HUES48 (cell line): Measurements from ENCODE around the gene NRN1L.
"Not testable (repeated sequence)": the region's sequence is repeated elsewhere in the genome, so short reads cannot be mapped to it uniquely, and the experiment has no call there.

ENCODE experiments used
- H3K27ac ChIP-seq: one replicate; pipeline ENCODE4 v1.7.0; 2013; ENCODE audit warnings: low read depth, low read length, inconsistent platforms
- H3K27me3 ChIP-seq: 2 replicates; pipeline ENCODE4 v1.6.1; 2013; ENCODE audit warnings: mild to moderate bottlenecking, low read length; ENCODE audit not compliant: control insufficient read depth, insufficient read depth
- H3K36me3 ChIP-seq: 2 replicates; pipeline ENCODE4 v1.6.1; 2013; ENCODE audit warnings: low read length; ENCODE audit not compliant: control insufficient read depth, insufficient read depth
- H3K4me1 ChIP-seq: 2 replicates; pipeline ENCODE4 v1.6.1; 2013; ENCODE audit warnings: mild to moderate bottlenecking, low read length; ENCODE audit not compliant: control insufficient read depth, insufficient read depth
- H3K4me3 ChIP-seq: 2 replicates; pipeline ENCODE4 v1.5.1; 2013; ENCODE audit warnings: mild to moderate bottlenecking, low read depth, low read length
- H3K9ac ChIP-seq: 2 replicates; pipeline ENCODE4 v1.6.1; 2013; ENCODE audit warnings: mild to moderate bottlenecking, low read depth, low read length, moderate library complexity
- H3K9me3 ChIP-seq: 2 replicates; pipeline ENCODE4 v1.6.1; 2013; ENCODE audit warnings: low read length; ENCODE audit not compliant: control insufficient read depth, insufficient read depth

NRN1L gene

DNA sequence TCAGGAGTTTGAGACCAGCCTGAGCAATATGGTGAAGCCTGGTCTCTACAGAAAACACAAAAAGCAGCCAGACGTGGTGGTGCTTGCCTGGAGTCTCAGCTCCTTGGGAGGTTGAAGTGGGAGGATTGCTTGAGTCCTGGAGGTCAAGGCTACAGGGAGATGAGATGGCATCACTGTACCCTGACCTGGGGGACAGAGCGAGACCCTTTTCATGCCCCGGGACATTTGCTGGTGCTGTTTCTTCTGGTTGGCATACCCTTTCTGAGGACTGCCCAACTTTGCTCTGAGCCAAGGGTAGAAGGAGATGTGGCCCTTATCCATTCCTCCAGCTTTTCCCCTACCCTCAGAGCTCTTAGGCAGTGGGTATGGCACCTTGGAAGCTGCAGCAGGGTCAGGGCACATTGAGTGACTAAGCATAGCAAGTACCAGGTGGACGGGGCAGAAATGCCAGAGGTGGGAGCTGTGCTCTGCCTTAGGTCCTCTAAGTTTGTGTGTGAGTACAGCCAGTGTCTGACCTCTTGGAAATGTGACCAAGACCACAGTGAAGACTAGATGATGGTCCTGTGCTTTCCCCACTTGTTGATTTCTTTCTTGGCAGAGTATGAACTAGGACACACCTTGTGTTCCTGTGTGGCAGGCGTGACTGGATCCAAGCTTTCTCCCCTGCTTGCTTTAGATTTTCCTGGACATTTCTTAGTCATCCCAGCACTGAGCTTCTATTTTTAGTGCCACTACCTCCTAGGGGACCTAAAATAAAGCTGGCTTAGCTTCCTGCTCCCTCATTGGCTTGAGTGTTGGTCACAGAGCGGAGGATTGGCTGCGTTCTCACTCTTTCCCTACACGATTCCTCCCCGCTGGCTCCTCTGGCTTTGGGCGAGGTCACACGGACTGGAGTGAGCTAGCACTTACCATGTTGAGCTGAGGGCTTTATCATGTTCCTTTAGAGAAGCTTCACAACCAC is 21.8 kb upstream of the NRN1L start:
- H3K9ac ChIP-seq: no peak overlapping the region
- peaks cover 7% of the 10 kb centered on the region for H3K4me1 ChIP-seq
- H3K4me3 ChIP-seq: no peak overlapping the region
- H3K9me3 ChIP-seq: no peaks in the 10 kb centered on the region
- H3K27me3 ChIP-seq: no peaks in the 10 kb centered on the region
- H3K36me3 ChIP-seq: peaks cover 54% of the 10 kb centered on the region
- H3K27ac ChIP-seq: no peak overlapping the region

DNA sequence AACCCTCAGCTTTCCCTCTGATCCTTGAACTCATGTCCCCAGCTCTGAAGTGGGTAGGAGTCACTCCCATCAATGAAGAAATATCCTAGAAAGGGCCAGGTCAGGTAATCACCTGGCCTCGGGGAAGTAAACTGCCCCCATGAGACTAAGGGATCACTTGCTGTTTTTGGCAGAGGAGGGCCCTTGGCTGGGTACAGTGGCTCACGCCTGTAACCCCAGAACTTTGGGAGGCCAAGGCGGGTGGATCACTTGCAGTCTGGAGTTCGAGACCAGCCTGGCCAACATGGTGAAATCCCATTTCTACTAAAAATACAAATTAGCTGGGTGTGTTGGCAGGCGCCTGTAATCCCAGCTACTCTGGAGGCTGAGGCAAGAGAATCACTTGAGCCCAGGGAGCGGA is 20.6 kb upstream of the NRN1L start:
- H3K27ac ChIP-seq, H3K9ac ChIP-seq: not testable (repeated sequence)
- peaks cover 64% of the 10 kb centered on the region for H3K36me3 ChIP-seq

DNA sequence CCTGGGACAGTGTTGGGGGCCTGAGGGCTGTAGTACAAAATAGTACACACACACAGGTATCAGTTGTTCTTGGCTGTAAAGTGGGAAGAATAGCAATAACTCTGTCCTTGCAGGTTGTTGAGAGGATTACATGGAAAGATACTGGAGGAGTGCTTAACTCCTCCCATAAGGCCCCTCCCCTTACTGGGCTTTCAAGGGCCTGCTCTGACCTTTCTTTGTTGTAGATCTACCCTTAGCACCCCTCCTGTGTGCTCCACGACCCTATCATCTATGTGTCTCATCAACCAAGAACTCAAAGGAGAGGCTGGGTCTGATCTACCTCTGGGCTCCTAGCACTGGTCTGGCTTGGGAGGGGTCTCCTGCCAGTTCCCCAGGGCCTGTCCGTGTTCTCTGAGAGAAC is 20.1 kb upstream of the NRN1L start:
- no peak overlapping the region for H3K4me3 ChIP-seq
- no peaks in the 10 kb centered on the region for H3K9me3 ChIP-seq
- no peak overlapping the region for H3K27ac ChIP-seq
- no peaks in the 10 kb centered on the region for H3K27me3 ChIP-seq
- H3K9ac ChIP-seq: no peak overlapping the region
- H3K36me3 ChIP-seq: peaks cover 68% of the 10 kb centered on the region
- H3K4me1 ChIP-seq: no peaks in the 10 kb centered on the region

More for the DNA sequence above, 20.6 kb upstream of the NRN1L start:
- H3K9me3 ChIP-seq, H3K27me3 ChIP-seq, H3K4me1 ChIP-seq, H3K4me3 ChIP-seq: not testable (repeated sequence)

DNA sequence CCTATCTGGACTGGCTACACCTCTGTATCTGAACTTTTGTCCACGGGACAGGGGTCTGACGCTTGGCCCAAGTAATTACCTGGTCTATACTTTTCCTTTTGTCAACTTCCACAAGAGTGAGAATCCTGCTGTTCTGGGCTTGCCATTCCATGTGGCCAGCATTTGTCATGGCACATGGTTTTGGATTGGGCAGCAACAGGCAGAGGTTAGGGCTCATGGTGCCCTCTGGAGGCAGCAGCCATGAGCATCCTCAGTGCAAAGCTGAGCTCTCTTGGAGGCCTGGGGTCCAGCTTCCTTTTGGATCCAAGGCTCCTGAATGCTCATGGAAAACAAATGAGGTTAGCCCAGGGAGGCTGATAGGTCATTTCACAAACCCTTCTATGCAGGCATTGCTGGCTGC is 19.4 kb upstream of the NRN1L start:
- no peaks in the 10 kb centered on the region for H3K27me3 ChIP-seq
- no peaks in the 10 kb centered on the region for H3K9me3 ChIP-seq
- no peak overlapping the region for H3K4me3 ChIP-seq
- no peak overlapping the region for H3K27ac ChIP-seq
- H3K9ac ChIP-seq: no peak overlapping the region
- no peaks in the 10 kb centered on the region for H3K4me1 ChIP-seq
- peaks cover 72% of the 10 kb centered on the region for H3K36me3 ChIP-seq

DNA sequence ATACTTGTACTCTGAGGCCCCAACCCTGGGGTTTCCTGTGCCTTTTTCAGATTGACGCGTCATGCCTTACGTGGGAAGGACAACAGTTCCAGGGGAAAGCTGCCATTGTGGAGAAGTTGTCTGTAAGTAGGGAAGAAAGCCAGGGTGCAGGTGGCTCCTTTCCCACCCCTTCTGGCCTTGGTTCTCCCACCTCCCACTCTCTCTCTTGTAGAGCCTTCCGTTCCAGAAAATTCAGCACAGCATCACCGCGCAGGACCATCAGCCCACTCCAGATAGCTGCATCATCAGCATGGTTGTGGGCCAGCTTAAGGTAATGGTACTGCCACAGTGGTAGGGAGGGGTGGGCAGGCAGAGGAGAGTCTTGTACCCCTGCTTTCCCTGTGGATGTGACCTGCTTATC is 16.4 kb upstream of the NRN1L start:
- H3K4me3 ChIP-seq: no peak overlapping the region
- H3K36me3 ChIP-seq: peaks cover 68% of the 10 kb centered on the region
- H3K27ac ChIP-seq: no peak overlapping the region

DNA sequence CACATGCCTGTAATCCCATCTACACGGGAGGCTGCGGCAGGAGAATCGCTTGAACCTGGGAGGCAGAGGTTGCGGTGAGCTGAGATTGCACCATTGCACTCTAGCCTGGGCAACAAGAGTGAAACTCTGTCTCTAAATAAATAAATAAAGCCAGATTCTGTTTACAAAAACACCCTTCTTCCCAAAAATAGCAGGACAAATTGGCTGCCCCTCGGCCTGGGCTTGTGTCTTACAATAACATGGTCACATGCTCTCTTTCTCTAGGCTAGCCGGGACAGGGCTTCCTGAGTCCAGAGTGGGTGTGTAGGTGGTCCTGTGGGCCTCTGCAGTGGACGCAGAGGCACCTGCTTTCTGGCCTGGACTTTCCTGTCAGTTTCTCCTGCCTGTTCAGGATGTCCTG is 15.0 kb upstream of the NRN1L start:
- Histone ChIP-seq H3K4me1 (peaks cover 2% of the 10 kb centered on the region; the same call in 1 of the 2 replicates), H3K27me3 (no peaks in the 10 kb centered on the region), H3K36me3 (peaks cover 68% of the 10 kb centered on the region), H3K9ac (no peak overlapping the region), H3K27ac (no peak overlapping the region), H3K4me3 (no peak overlapping the region), H3K9me3 (no peaks in the 10 kb centered on the region)

More for the DNA sequence above, 16.4 kb upstream of the NRN1L start:
- H3K27me3 ChIP-seq: no peaks in the 10 kb centered on the region
- H3K9ac ChIP-seq: no peak overlapping the region
- H3K9me3 ChIP-seq: no peaks in the 10 kb centered on the region
- H3K4me1 ChIP-seq: no peaks in the 10 kb centered on the region; the same call in 1 of the 2 replicates

DNA sequence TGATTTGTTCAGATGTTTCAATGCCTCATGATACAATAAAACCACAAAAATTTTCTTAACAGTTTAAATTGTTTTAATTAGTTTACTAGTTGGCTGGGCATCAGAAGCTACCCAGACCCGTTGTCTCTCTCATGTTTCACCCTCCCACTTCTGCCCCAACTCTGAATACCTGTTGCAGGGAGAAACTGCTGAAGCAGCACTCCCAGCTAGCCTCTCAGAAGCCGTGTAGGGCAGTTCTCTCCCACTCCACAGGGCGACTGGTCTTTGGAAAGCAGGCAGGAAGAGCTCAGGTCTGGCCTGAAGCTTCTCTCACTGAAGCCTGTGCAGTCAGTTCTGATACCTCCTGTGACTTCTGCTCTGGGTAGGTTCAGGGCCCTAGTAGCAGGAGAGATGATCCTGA is 13.4 kb upstream of the NRN1L start:
- no peak overlapping the region for H3K9ac ChIP-seq
- H3K27ac ChIP-seq: no peak overlapping the region
- no peaks in the 10 kb centered on the region for H3K27me3 ChIP-seq
- no peak overlapping the region for H3K4me3 ChIP-seq
- H3K36me3 ChIP-seq: peaks cover 63% of the 10 kb centered on the region
- no peaks in the 10 kb centered on the region for H3K9me3 ChIP-seq
- H3K4me1 ChIP-seq: peaks cover 2% of the 10 kb centered on the region; the same call in 1 of the 2 replicates

DNA sequence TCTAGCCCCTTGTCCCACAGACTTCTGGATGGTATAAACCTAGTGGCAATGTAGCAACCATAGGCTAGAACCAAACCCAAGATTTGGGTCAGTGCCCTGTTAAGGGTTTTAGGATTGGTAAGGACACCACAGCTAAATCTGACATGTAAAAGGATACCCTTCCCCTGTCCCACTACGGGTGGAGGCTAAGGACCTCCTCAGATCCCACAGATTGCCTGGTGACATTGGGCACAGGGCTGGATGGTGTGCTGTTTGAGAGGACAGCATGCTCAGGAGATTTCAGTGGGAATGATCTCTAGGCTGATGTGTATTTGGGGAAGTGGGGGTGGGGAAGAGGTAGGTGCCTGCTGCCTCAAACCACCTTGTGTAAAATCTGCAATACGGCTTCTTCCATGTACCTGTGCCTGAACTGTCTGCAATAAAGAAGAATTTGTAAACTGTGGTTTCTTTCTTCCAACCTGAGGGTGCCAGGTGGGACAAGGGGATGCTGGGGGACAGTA is 12.5 kb upstream of the NRN1L start:
- H3K27me3 ChIP-seq: no peaks in the 10 kb centered on the region
- peaks cover 64% of the 10 kb centered on the region for H3K36me3 ChIP-seq
- peak overlapping the region; percentile 95 for H3K4me3 ChIP-seq
- peak overlapping the region; percentile 32 for H3K27ac ChIP-seq
- no peaks in the 10 kb centered on the region for H3K9me3 ChIP-seq
- H3K9ac ChIP-seq: peak overlapping the region; percentile 45; the same call in 1 of the 2 replicates
- peaks cover 2% of the 10 kb centered on the region; the same call in 1 of the 2 replicates for H3K4me1 ChIP-seq

DNA sequence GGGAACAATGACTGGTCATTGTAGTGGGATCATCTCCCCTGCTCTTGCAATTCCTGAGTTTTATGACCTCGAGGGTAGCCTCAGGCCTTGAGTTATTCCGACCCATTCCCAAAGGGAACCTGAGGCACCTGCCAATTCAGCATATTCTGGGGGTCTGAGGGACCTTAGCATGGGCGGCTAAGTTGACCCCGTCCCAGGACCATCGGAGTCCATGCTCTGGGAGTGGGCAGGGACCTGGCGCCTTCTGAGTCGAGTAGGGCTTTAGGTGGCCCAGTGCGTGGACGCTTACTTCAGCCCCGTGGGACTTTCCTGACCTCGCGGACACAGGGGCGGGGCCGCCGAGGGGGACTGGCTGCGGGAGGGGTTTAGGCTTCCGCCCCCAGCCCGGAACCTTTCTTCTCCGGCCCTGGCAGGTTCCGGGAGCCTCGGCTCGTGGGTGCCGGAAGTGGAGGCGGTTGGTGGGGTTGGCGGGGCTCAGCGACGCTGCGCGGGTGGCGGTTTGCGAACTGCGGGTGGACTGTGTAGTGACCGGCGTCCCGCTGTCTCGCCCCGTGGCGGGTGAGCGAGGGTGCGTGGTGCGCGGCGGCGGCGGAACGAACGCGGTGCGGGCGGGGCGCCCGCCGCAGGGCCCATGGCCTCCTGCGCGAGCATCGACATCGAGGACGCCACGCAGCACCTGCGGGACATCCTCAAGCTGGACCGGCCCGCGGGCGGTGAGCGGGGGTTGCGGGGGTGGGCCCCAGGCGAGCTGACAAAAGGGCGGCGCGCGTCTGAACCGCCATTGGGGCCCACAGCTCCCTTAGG is 11.9 kb upstream of the NRN1L start, which contains the start of gene EDC4:
Gene EDC4 (plus strand): TSS at position 422 of the 804 bp plus-strand sequence. CDS start 210 bp downstream, at position 632.
- Histone ChIP-seq H3K27me3 (no peaks in the 10 kb centered on the region), H3K4me3 (peak within 1 kb of the TSS; percentile 95), H3K9me3 (no peaks in the 10 kb centered on the region), H3K9ac (peak within 1 kb of the TSS; percentile 84), H3K27ac (peak within 1 kb of the TSS; percentile 64), H3K4me1 (peaks cover 2% of the 10 kb centered on the region; the same call in 1 of the 2 replicates), H3K36me3 (peaks cover 64% of the 10 kb centered on the region)

DNA sequence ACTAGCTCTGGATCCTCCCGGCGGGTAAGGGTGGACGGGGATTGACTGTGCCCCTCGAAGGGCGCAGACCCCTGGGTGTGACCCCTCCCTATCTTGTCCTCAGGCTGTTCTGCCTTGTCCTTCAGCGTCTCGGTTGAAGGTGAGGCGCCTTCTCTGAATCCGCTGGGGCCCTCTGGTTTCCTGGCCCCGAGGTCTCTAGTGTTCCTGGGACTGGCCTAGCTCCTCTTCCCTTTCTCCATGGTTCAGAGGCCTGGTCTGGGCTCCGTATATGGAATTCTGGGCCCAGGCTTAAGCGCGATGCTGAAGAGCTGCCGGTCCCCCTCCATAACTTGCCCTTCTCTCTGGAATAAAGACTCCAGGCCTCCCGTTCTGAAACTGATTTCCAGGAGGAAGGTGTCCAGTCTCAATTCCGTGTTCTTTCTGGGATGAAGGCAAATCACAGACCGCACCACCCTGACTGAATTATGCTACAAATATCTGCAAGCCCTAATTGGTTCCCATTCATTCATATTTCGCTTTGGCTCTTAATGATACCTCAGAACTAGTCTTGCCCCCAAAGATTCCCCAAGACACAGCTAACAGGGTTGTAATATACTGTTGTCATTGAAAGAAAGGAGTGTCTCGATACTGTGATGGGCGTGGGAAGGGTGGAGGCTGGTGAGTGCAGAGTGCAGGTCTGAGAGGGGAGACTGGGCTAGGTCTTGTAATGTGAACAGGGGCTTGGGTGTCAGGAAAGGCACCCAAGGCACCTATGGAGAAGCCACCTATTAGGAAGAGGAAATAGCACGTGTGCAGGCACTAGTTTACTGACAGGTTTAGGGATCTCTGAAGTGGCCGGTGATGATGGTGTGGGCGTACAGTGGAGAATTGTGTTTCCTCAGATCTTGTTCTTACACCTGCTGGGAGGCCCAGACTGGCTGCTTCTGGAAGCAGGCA is 11.0 kb upstream of the NRN1L start:
- peak overlapping the region; percentile 64 for H3K27ac ChIP-seq
- peaks cover 64% of the 10 kb centered on the region for H3K36me3 ChIP-seq
- H3K9me3 ChIP-seq: no peaks in the 10 kb centered on the region

More for the DNA sequence above, 11.0 kb upstream of the NRN1L start:
- Histone ChIP-seq H3K27me3 (no peaks in the 10 kb centered on the region), H3K9ac (peak overlapping the region; percentile 84), H3K4me1 (peaks cover 2% of the 10 kb centered on the region; the same call in 1 of the 2 replicates), H3K4me3 (peak overlapping the region; percentile 95)
